ENCODE measurements around the gene FAM111B. TPM values are rescaled to one million over a fixed set of nuclear protein-coding genes. Genes with fewer than 3 reads are reported as not detected.
"Not testable (repeated sequence)": the region's sequence is repeated elsewhere in the genome, so short reads cannot be mapped to it uniquely, and the experiment has no call there.

FAM111B gene
- total and polyA plus RNA-seq, 4 donors: 0.94 to 6.9 (median 2.3) TPM

DNA sequence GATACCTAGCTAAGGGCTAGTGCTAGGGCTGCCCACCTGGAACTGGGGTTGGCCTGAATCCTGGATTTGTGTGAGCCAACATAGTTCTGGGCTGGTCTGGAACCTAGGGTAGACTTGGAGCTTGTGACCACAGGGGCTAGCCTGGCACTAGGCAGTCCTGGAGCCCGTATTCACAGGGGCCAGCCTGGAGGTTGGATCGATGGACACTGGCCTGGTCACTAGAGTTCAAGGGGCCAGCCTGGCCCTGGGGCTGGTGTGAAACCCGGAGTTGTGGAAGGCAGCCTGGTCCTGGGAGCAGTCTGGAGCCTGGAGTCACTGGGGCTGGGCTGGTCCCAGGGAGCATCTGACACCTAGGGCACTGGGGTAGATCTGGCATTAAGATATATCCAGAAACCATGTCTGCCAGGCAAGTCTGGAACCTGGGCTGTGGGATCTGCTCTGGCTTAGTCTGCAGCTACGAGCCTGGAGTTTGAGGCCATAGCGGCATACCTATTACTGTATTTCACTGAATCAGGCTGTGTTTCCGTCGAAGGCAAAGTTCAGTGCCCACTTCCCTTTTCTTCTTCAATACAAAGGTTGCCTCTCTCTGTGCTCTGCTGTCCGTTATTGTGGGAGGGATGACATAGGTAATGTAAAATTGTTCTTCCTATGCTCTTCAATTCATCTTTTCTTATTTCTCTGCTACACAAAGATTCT, 30.0 kb upstream of the FAM111B start:
- Histone ChIP-seq H3K4me1 (ENCODE audit: control insufficient read depth in 5 of 5, insufficient read depth in 5 of 5, low read length in 5 of 5) (no peaks in the 10 kb centered on the region), H3K27me3 (ENCODE audit: control insufficient read depth in 3 of 3, insufficient read depth in 3 of 3, low read length in 2 of 3) (peaks cover 0 to 3% (median 0%) of the 10 kb centered on the region in 3 donors), H3K9ac (ENCODE audit: insufficient read depth in 1 of 2, low read length in 2 of 2) (no peak overlapping the region), H3K4me3 (no peak overlapping the region), H3K27ac (ENCODE audit: low read depth in 1 of 2, low read length in 1 of 2) (no peak overlapping the region), H3K36me3 (ENCODE audit: control insufficient read depth in 4 of 4, insufficient read depth in 4 of 4, low read length in 4 of 4) (no peaks in the 10 kb centered on the region), H3K9me3 (ENCODE audit: control insufficient read depth in 4 of 4, insufficient read depth in 3 of 4, low read length in 3 of 4) (no peaks in the 10 kb centered on the region)
- TF ChIP-seq, protein P1, sequence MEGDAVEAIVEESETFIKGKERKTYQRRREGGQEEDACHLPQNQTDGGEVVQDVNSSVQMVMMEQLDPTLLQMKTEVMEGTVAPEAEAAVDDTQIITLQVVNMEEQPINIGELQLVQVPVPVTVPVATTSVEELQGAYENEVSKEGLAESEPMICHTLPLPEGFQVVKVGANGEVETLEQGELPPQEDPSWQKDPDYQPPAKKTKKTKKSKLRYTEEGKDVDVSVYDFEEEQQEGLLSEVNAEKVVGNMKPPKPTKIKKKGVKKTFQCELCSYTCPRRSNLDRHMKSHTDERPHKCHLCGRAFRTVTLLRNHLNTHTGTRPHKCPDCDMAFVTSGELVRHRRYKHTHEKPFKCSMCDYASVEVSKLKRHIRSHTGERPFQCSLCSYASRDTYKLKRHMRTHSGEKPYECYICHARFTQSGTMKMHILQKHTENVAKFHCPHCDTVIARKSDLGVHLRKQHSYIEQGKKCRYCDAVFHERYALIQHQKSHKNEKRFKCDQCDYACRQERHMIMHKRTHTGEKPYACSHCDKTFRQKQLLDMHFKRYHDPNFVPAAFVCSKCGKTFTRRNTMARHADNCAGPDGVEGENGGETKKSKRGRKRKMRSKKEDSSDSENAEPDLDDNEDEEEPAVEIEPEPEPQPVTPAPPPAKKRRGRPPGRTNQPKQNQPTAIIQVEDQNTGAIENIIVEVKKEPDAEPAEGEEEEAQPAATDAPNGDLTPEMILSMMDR (IDR thresholded peaks at IDR 0.05; ENCODE audit: control extremely low read depth, extremely low read depth): no peak
- ATAC-seq (ENCODE audit: insufficient read depth, low FRiP score): no peak
- 52 to 75% methylated on average over 8 of the region's 8 CpGs for WGBS, 2 donors
- no peak for DNase-seq

DNA sequence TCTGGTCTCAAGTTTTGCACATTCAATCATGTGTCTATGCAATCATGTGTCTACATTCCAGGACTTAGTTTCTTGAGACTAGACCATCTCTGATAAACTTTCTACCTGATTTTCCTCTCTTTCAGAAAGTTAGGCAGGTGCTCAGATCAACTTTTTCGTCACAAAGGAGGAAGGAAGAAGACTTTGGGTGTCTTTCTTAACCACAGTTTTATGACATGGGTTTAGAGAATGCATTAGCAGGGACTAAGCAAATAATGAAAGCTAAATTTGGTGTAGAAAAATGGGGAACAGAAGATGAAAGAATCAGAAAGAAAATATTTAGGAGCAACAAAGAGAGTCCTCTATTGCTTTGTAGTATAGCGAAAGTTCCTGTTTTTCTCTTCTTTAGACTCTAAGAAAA, 28.6 kb upstream of the FAM111B start:
- Histone ChIP-seq H3K27me3 (ENCODE audit: control insufficient read depth in 3 of 3, insufficient read depth in 3 of 3, low read length in 2 of 3) (peaks cover 0 to 3% (median 0%) of the 10 kb centered on the region in 3 donors), H3K4me3 (no peak overlapping the region), H3K36me3 (ENCODE audit: control insufficient read depth in 4 of 4, insufficient read depth in 4 of 4, low read length in 4 of 4) (no peaks in the 10 kb centered on the region), H3K27ac (ENCODE audit: low read depth in 1 of 2, low read length in 1 of 2) (no peak overlapping the region), H3K9ac (ENCODE audit: insufficient read depth in 1 of 2, low read length in 2 of 2) (no peak overlapping the region), H3K9me3 (ENCODE audit: control insufficient read depth in 4 of 4, insufficient read depth in 3 of 4, low read length in 3 of 4) (no peaks in the 10 kb centered on the region), H3K4me1 (ENCODE audit: control insufficient read depth in 5 of 5, insufficient read depth in 5 of 5, low read length in 5 of 5) (no peaks in the 10 kb centered on the region)
- ATAC-seq (ENCODE audit: insufficient read depth, low FRiP score) (no peak), DNase-seq (no peak)
- TF ChIP-seq, protein P1 (IDR thresholded peaks at IDR 0.05; ENCODE audit: control extremely low read depth, extremely low read depth): no peak
- WGBS, 2 donors: 37 to 61% methylated on average over 2 of the region's 2 CpGs

DNA sequence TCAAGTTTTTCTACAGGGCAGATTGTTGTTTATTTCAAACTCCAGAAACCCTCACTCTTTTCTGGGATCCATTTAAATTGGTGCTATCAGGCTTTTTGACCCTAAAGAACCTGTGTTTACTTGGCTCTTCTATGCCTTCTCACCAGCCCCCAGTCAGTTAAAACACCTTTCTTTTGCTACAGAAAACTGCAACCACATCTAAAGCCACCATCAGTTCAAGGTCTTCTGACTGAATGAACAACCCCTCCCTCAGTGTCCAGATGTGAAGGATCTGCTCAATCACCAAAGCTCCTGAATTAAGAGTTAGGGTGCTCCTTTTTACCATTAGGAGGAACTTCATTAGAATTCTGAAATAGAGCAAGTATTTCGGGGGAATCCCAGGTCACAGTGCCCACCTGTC, 28.0 kb upstream of the FAM111B start:
- DNase-seq (no peak), ATAC-seq (ENCODE audit: insufficient read depth, low FRiP score) (no peak)
- H3K9me3 ChIP-seq (ENCODE audit: control insufficient read depth in 4 of 4, insufficient read depth in 3 of 4, low read length in 3 of 4): no peaks in the 10 kb centered on the region
- TF ChIP-seq, protein P1 (IDR thresholded peaks at IDR 0.05; ENCODE audit: control extremely low read depth, extremely low read depth): no peak
- H3K9ac ChIP-seq (ENCODE audit: insufficient read depth in 1 of 2, low read length in 2 of 2): no peak overlapping the region
- H3K4me1 ChIP-seq (ENCODE audit: control insufficient read depth in 5 of 5, insufficient read depth in 5 of 5, low read length in 5 of 5): no peaks in the 10 kb centered on the region
- no peak overlapping the region for H3K4me3 ChIP-seq
- H3K27ac ChIP-seq (ENCODE audit: low read depth in 1 of 2, low read length in 1 of 2): no peak overlapping the region
- 87 to 90% methylated on average over 1 of the region's 1 CpG for WGBS, 2 donors
- H3K36me3 ChIP-seq (ENCODE audit: control insufficient read depth in 4 of 4, insufficient read depth in 4 of 4, low read length in 4 of 4): no peaks in the 10 kb centered on the region
- H3K27me3 ChIP-seq (ENCODE audit: control insufficient read depth in 3 of 3, insufficient read depth in 3 of 3, low read length in 2 of 3): peaks cover 0 to 3% (median 0%) of the 10 kb centered on the region in 3 donors

DNA sequence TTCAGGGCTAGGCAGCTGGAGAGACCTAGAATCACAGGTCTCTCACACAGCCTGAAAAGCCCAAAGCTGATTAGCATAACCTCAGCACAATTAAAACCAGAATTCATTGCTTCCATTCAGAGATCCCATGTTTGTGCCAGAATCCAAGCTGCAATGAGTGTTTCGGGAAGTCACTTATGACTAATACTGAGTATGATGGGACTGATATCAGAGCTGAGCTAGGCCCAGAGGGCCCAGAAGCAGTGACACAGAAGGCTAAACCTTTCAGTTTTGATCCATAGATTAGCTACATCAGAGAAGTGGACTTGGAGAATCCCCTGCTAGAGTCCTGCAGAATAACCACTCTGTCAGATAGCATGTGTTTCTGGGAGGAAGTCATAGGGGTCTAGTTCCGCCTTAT, 26.6 kb upstream of the FAM111B start:
- DNase-seq; H3K36me3 ChIP-seq (ENCODE audit: control insufficient read depth in 4 of 4, insufficient read depth in 4 of 4, low read length in 4 of 4); H3K4me3 ChIP-seq; H3K9ac ChIP-seq (ENCODE audit: insufficient read depth in 1 of 2, low read length in 2 of 2); H3K4me1 ChIP-seq (ENCODE audit: control insufficient read depth in 5 of 5, insufficient read depth in 5 of 5, low read length in 5 of 5); H3K27me3 ChIP-seq (ENCODE audit: control insufficient read depth in 3 of 3, insufficient read depth in 3 of 3, low read length in 2 of 3); H3K9me3 ChIP-seq (ENCODE audit: control insufficient read depth in 4 of 4, insufficient read depth in 3 of 4, low read length in 3 of 4); ATAC-seq (ENCODE audit: insufficient read depth, low FRiP score); H3K27ac ChIP-seq (ENCODE audit: low read depth in 1 of 2, low read length in 1 of 2): not testable (repeated sequence)
- 95 to 98% methylated on average over 2 of the region's 2 CpGs for WGBS, 2 donors

DNA sequence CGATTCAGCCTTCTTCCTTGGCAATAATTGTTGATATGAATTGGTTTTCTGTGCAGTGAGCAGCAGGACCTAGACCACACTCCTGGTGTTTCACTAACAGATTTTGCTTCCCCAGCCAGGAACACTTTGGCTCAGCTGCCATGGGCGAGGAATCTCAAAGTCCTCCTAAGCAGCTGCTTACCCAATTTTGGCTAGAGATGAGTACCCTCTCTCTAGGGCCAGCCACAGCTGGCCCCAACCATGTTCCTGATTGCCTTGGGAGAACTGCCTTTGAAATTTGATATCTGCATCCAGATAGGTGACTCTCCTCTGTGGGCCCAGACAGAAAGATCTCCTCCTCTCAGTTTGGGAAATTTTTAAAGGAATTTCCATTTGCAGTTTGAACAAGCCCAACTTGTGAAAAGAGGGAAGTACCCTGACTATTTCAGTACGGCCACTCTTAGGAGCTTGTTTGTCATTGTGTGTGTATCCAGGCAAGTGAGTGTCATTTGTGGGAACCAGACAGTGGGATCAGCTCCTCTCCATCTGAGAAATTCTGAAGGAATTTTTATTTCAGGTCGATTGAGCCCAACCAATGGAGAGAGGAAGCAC, 25.5 kb upstream of the FAM111B start:
- H3K27ac ChIP-seq (ENCODE audit: low read depth in 1 of 2, low read length in 1 of 2); DNase-seq; H3K27me3 ChIP-seq (ENCODE audit: control insufficient read depth in 3 of 3, insufficient read depth in 3 of 3, low read length in 2 of 3); H3K9me3 ChIP-seq (ENCODE audit: control insufficient read depth in 4 of 4, insufficient read depth in 3 of 4, low read length in 3 of 4); H3K36me3 ChIP-seq (ENCODE audit: control insufficient read depth in 4 of 4, insufficient read depth in 4 of 4, low read length in 4 of 4); H3K9ac ChIP-seq (ENCODE audit: insufficient read depth in 1 of 2, low read length in 2 of 2); H3K4me3 ChIP-seq; H3K4me1 ChIP-seq (ENCODE audit: control insufficient read depth in 5 of 5, insufficient read depth in 5 of 5, low read length in 5 of 5); ATAC-seq (ENCODE audit: insufficient read depth, low FRiP score): not testable (repeated sequence)
- 67 to 74% methylated on average over 4 of the region's 4 CpGs for WGBS, 2 donors

DNA sequence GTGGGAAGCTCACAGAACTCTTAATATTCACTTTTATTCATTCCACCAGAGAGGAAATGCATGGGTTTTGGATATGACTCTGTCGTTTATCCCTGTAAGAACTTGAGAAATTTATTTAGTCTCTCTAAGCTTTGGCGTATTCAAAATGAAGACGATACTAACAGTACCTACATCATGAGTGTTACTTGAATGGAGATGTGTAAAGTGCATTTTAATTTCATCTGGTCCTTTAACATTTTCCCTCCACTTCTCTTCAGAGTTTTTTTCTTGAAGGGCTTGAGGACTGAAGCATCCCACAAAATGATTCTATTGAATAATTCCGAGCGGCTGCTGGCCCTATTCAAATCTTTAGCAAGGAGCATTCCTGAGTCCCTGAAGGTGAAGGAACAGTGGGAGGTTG, 21.0 kb upstream of the FAM111B start, which contains the start of gene GLYATL1B:
GLYATL1B (plus strand) TSS at position 301 of the 400 bp plus-strand sequence; CDS start at position 301, 0 bp downstream.
- H3K4me1 ChIP-seq (ENCODE audit: control insufficient read depth in 5 of 5, insufficient read depth in 5 of 5, low read length in 5 of 5); H3K27me3 ChIP-seq (ENCODE audit: control insufficient read depth in 3 of 3, insufficient read depth in 3 of 3, low read length in 2 of 3); DNase-seq; H3K9me3 ChIP-seq (ENCODE audit: control insufficient read depth in 4 of 4, insufficient read depth in 3 of 4, low read length in 3 of 4); H3K9ac ChIP-seq (ENCODE audit: insufficient read depth in 1 of 2, low read length in 2 of 2); H3K36me3 ChIP-seq (ENCODE audit: control insufficient read depth in 4 of 4, insufficient read depth in 4 of 4, low read length in 4 of 4); H3K4me3 ChIP-seq; H3K27ac ChIP-seq (ENCODE audit: low read depth in 1 of 2, low read length in 1 of 2); ATAC-seq (ENCODE audit: insufficient read depth, low FRiP score): not testable (repeated sequence)
- 77 to 93% methylated on average over 5 of the region's 5 CpGs for WGBS, 2 donors

All from lung (tissue), 12 donors.